ENCODE measurements around the gene CASP7. TPM values are rescaled to one million over a fixed set of nuclear protein-coding genes. Genes with fewer than 3 reads are reported as not detected.

CASP7 gene
- total and polyA plus RNA-seq, 7 donors, result 4.5 to 24.7 (median 11.9) TPM

DNA sequence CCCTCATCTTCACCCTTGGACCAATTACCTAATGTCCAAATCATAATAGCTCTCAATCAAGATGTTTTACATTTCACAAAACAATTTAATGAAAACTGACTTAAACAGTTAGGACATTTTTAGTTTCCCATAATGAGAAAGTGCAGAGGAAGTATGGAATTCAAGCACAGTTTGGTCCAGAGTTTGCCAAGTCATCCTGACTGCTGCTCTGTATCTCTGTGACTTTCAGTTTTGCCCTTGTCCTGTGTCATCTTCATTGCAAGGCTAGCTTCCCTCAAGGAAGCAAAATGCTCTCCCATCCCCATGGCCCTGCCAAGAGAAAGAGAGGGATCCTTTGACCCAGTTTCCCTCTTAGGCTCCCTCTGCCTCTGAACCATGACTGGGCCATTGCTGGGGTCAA is 63.9 kb downstream of the CASP7 start:
- intact Hi-C loops (cut with DNase I), result no loop called here
- no peaks in the 10 kb centered on the region for H3K27me3 ChIP-seq (ENCODE audit: insufficient read depth in 3 of 3, low read length in 2 of 3)
- no peak for DNase-seq
- no peaks in the 10 kb centered on the region for H3K4me1 ChIP-seq
- no peak overlapping the region for H3K4me3 ChIP-seq
- no peaks in the 10 kb centered on the region for H3K36me3 ChIP-seq (ENCODE audit: insufficient read depth in 1 of 2, low read depth in 1 of 2)
- no peaks in the 10 kb centered on the region for H3K9me3 ChIP-seq
- TF ChIP-seq, protein P1, sequence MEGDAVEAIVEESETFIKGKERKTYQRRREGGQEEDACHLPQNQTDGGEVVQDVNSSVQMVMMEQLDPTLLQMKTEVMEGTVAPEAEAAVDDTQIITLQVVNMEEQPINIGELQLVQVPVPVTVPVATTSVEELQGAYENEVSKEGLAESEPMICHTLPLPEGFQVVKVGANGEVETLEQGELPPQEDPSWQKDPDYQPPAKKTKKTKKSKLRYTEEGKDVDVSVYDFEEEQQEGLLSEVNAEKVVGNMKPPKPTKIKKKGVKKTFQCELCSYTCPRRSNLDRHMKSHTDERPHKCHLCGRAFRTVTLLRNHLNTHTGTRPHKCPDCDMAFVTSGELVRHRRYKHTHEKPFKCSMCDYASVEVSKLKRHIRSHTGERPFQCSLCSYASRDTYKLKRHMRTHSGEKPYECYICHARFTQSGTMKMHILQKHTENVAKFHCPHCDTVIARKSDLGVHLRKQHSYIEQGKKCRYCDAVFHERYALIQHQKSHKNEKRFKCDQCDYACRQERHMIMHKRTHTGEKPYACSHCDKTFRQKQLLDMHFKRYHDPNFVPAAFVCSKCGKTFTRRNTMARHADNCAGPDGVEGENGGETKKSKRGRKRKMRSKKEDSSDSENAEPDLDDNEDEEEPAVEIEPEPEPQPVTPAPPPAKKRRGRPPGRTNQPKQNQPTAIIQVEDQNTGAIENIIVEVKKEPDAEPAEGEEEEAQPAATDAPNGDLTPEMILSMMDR (IDR thresholded peaks at IDR 0.05), result no peak
- no peak overlapping the region for H3K27ac ChIP-seq
- ATAC-seq, result no peak

DNA sequence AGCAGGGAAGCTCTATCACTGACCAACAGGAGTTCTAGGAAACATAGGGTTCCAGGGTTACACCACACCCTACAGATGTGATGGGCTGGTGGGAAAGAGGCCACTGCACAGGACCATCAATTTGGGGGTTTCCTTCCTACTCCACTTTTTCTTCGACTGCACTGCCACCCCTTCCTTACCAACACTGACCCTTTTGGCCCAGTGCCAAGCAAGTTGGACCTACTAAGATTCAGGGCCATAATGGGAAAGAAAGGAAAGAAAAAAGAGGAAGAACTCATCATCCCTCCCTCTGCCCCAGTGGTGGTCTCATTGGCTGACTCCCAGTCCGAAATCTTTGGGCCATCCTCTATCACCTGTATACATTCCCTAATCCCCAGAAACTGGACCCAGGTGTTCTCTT is 65.7 kb downstream of the CASP7 start:
- Histone ChIP-seq H3K9me3 (no peaks in the 10 kb centered on the region), H3K27me3 (ENCODE audit: insufficient read depth in 3 of 3, low read length in 2 of 3) (no peaks in the 10 kb centered on the region), H3K27ac (no peak overlapping the region), H3K4me3 (no peak overlapping the region), H3K4me1 (no peaks in the 10 kb centered on the region), H3K36me3 (ENCODE audit: insufficient read depth in 1 of 2, low read depth in 1 of 2) (no peaks in the 10 kb centered on the region)
- TF ChIP-seq, protein P1 (IDR thresholded peaks at IDR 0.05), result no peak
- no peak for DNase-seq
- no peak for ATAC-seq
- WGBS, 3 donors, result 84 to 88% (median 86%) methylated on average over 2 of the region's 2 CpGs
- intact Hi-C loops (cut with DNase I), result no loop called here

DNA sequence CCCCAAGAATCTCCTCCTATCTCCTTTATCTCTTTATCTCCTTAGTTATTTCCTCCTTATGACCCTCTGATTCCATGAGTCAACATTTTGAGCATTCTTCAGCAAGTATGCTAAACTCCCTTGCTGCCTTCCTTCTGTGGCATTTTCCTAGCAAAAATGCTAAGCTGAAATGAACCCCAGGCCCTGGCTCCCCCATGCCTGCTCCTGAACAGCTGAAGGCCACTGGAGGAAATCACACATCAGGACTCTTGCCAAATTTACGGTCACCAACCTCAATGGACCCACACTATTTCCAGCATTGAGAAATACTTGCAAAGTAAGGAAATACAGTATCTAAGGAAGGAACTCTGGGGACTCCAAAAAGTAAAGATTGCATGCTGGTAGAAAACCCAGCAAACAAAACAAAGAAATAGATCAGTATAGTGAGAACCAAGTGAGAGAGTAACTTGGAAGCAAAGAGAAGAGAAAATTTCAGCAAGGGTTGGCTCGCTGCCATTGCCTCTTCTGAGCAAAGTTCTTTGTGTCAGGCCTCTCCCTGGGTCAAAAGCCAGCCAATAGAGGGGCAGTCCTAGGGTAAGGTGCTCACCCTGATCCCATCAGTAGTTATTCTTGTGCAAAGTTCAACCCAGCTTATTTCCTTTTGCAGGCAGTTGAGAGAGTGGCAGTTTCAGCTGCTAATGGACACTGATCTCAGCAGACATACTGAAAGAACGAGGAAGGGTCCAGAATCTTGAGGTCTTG is 66.7 kb downstream of the CASP7 start:
- ATAC-seq (no peak), DNase-seq (no peak)
- H3K4me3 ChIP-seq, result no peak overlapping the region
- no peak overlapping the region for H3K27ac ChIP-seq
- TF ChIP-seq, protein P1 (IDR thresholded peaks at IDR 0.05), result no peak
- intact Hi-C loops (cut with DNase I), result no loop called here
- H3K27me3 ChIP-seq (ENCODE audit: insufficient read depth in 3 of 3, low read length in 2 of 3), result no peaks in the 10 kb centered on the region
- 55 to 64% (median 62%) methylated on average over 3 of the region's 3 CpGs for WGBS, 3 donors
- H3K4me1 ChIP-seq, result no peaks in the 10 kb centered on the region
- H3K9me3 ChIP-seq, result no peaks in the 10 kb centered on the region
- no peaks in the 10 kb centered on the region for H3K36me3 ChIP-seq (ENCODE audit: insufficient read depth in 1 of 2, low read depth in 1 of 2)

DNA sequence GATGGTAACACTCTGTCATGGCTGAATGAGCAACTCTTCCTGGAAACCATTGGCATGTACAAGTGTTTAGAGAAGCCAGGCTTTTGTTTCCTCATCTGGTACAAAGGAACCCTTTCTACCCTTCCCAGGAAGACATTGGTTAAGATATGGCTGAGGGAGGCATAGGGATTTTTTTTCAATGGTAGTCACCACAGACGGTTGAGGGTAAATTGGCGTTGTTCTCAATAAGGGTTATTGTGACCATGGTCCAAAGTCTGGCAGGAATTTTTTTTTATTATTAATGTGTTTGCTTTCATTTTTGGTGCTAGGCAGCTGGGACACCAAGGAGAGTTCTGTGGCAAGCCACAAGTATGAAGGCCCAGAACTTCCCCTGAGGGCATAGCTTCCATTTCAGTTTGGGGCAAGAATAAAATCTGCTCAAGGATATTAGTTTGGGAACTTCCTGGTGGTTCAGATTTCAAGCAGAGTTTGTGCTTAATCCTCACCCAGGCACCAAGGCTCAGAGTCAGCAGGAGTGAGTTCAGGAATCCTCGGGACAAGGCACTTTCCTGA is 71.5 kb downstream of the CASP7 start, which contains the start of gene PLEKHS1:
PLEKHS1 (plus strand) TSS at position 502 of the 552 bp plus-strand sequence. CDS start 3,596 bp downstream, outside the sequence.
- TF ChIP-seq, protein P1 (IDR thresholded peaks at IDR 0.05), result no peak
- H3K9me3 ChIP-seq, result no peaks in the 10 kb centered on the region
- ATAC-seq (no peak), DNase-seq (no peak)
- H3K27ac ChIP-seq, result no peak within 1 kb of the TSS
- H3K27me3 ChIP-seq (ENCODE audit: insufficient read depth in 3 of 3, low read length in 2 of 3), result no peaks in the 10 kb centered on the region
- no peaks in the 10 kb centered on the region for H3K4me1 ChIP-seq
- WGBS, 3 donors, result 80 to 87% (median 86%) methylated on average over 3 of the region's 3 CpGs
- H3K36me3 ChIP-seq (ENCODE audit: insufficient read depth in 1 of 2, low read depth in 1 of 2), result no peaks in the 10 kb centered on the region
- intact Hi-C loops (cut with DNase I), result no loop called here
- H3K4me3 ChIP-seq, result no peak within 1 kb of the TSS
